Measurements from ENCODE around the gene PSMD6. TPM values are rescaled to one million over a fixed set of nuclear protein-coding genes. Genes with fewer than 3 reads are reported as not detected.

The PSMD6 gene
- total RNA-seq, 1 experiment from 2014 or later, result 78.7 TPM

- ATAC-seq, result no peak
- no peak overlapping the region for H3K4me2 ChIP-seq (ENCODE audit: low read length)
- DNase-seq (ENCODE audit: low read depth, low spot score), result no peak
- ChIA-PET CTCF (interaction anchor here (1.5 kb wide), 1 partner anchor 11 kb away, joined by 4 read pairs; no protein-coding TSS in a partner anchor), RAD21 (ENCODE audit: low non-redundant PET in 1 of 2, low total read pairs in 2 of 2, uncharacterized antibody in 2 of 2, unreplicated experiment in 2 of 2) (no interaction called here), POLR2A (no interaction called here)
- H3K9ac ChIP-seq (ENCODE audit: low read length), result no peak overlapping the region
- H3K9me2 ChIP-seq (ENCODE audit: insufficient read depth), result no peaks in the 10 kb centered on the region
- no peaks in the 10 kb centered on the region for H3K9me3 ChIP-seq (ENCODE audit: control insufficient read depth in 1 of 2, insufficient read depth in 1 of 2, low read depth in 1 of 2, low read length in 2 of 2)
- no peaks in the 10 kb centered on the region for H3K27me3 ChIP-seq (ENCODE audit: insufficient read depth, low read length)
- BruUV-seq (replicated peaks), result no TSS peak
- TF ChIP-seq EZH2phosphoT487 (IDR thresholded peaks at IDR 0.05; ENCODE audit: borderline replicate concordance), result no peak
- no peak for TF ChIP-seq ZNF274 (IDR thresholded peaks at IDR 0.05; ENCODE audit: low read depth, low read length)
- TF ChIP-seq CBX3 (IDR thresholded peaks at IDR 0.05; ENCODE audit: low read depth), result no peak
- peaks cover 8% of the 10 kb centered on the region; the same call in 1 of the 2 replicates for H4K20me1 ChIP-seq (ENCODE audit: insufficient read depth)
- H3K79me2 ChIP-seq (ENCODE audit: insufficient read depth, low read length), result peaks cover 25% of the 10 kb centered on the region
- intact Hi-C loops (cut with micrococcal nuclease), result no loop called here
- 0 out of 4 replicates have a peak, but pooled peaks cover 0 to 5% of the 10 kb centered on the region in 2 experiments for H3K4me1 ChIP-seq (ENCODE audit: control insufficient read depth in 1 of 2, insufficient read depth in 2 of 2, low read length in 2 of 2)
- H3K27ac ChIP-seq (ENCODE audit: low read depth, low read length), result no peak overlapping the region
- H3K36me3 ChIP-seq (ENCODE audit: control insufficient read depth in 1 of 2, insufficient read depth in 2 of 2, low read length in 2 of 2), result no peaks in the 10 kb centered on the region; a peak in 1 of 4 replicates
- H3K4me3 ChIP-seq (replicated peaks in 1 of 2; ENCODE audit: low read depth in 1 of 2, low read length in 2 of 2), result no peak overlapping the region
- no peak overlapping the region for H2AFZ ChIP-seq (ENCODE audit: low read depth, low read length, poor library complexity, severe bottlenecking)
Measured at GRCh38 chr3:63972987-63973386, 50.3 kb downstream of the PSMD6 start.

DNA sequence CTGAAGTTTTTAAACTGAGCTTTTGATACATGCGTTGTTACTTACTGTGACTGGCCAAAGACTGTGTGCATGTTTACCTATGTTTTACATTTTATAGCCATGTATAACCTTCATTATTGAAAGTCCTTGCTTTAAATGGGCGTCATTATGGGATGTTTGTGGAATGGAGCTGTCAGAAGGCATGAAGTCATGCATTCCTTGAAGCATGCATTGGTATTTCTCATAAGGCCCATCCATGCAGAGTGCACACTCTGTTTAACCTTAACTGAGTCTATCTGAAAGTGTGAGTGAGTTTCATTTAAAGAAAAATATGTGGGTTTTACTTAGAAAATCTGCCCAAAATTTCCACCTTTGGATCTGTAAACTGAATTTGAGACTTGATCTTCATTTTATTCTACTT, 51.1 kb downstream of the PSMD6 start:
- Histone ChIP-seq H3K27ac (ENCODE audit: low read depth, low read length) (no peak overlapping the region), H3K4me3 (replicated peaks in 1 of 2; ENCODE audit: low read depth in 1 of 2, low read length in 2 of 2) (no peak overlapping the region), H3K9me3 (ENCODE audit: control insufficient read depth in 1 of 2, insufficient read depth in 1 of 2, low read depth in 1 of 2, low read length in 2 of 2) (no peaks in the 10 kb centered on the region), H3K9me2 (ENCODE audit: insufficient read depth) (no peaks in the 10 kb centered on the region), H3K9ac (ENCODE audit: low read length) (no peak overlapping the region), H3K79me2 (ENCODE audit: insufficient read depth, low read length) (peaks cover 25% of the 10 kb centered on the region), H3K4me2 (ENCODE audit: low read length) (no peak overlapping the region), H3K4me1 (ENCODE audit: control insufficient read depth in 1 of 2, insufficient read depth in 2 of 2, low read length in 2 of 2) (0 out of 4 replicates have a peak, but pooled peaks cover 0 to 5% of the 10 kb centered on the region in 2 experiments), H2AFZ (ENCODE audit: low read depth, low read length, poor library complexity, severe bottlenecking) (no peak overlapping the region), H3K36me3 (ENCODE audit: control insufficient read depth in 1 of 2, insufficient read depth in 2 of 2, low read length in 2 of 2) (no peaks in the 10 kb centered on the region; a peak in 1 of 4 replicates), H4K20me1 (ENCODE audit: insufficient read depth) (peaks cover 8% of the 10 kb centered on the region; the same call in 1 of the 2 replicates), H3K27me3 (ENCODE audit: insufficient read depth, low read length) (no peaks in the 10 kb centered on the region)
- POLR2A ChIA-PET, result no interaction called here
- intact Hi-C loops (cut with micrococcal nuclease), result no loop called here
- TF ChIP-seq YY1 (IDR thresholded peaks at IDR 0.05; ENCODE audit: extremely low read depth, insufficient replicate concordance, low read depth, low read length) (no peak), SP1 (IDR thresholded peaks at IDR 0.05; ENCODE audit: low read depth) (no peak)
- ATAC-seq (no peak), DNase-seq (ENCODE audit: low read depth, low spot score) (no peak)
- no TSS peak for BruUV-seq (replicated peaks)
- CTCF ChIA-PET, result interaction anchor here (1.5 kb wide), 1 partner anchor 11 kb away, joined by 4 read pairs; no protein-coding TSS in a partner anchor
- RAD21 ChIA-PET (ENCODE audit: low non-redundant PET in 1 of 2, low total read pairs in 2 of 2, uncharacterized antibody in 2 of 2, unreplicated experiment in 2 of 2), result no interaction called here

Measured in HCT116 (cell line).